ENCODE measurements around the gene KCNJ9. TPM values are rescaled to one million over a fixed set of nuclear protein-coding genes. Genes with fewer than 3 reads are reported as not detected.
A peak's percentile ranks its signal among the peaks of the same experiment; 100 is the strongest.

KCNJ9 gene
- total and polyA plus RNA-seq, 2 of the 13 experiments (the other 11 are each of a cell fraction or from before 2014, with no cell fraction given): not detected

DNA sequence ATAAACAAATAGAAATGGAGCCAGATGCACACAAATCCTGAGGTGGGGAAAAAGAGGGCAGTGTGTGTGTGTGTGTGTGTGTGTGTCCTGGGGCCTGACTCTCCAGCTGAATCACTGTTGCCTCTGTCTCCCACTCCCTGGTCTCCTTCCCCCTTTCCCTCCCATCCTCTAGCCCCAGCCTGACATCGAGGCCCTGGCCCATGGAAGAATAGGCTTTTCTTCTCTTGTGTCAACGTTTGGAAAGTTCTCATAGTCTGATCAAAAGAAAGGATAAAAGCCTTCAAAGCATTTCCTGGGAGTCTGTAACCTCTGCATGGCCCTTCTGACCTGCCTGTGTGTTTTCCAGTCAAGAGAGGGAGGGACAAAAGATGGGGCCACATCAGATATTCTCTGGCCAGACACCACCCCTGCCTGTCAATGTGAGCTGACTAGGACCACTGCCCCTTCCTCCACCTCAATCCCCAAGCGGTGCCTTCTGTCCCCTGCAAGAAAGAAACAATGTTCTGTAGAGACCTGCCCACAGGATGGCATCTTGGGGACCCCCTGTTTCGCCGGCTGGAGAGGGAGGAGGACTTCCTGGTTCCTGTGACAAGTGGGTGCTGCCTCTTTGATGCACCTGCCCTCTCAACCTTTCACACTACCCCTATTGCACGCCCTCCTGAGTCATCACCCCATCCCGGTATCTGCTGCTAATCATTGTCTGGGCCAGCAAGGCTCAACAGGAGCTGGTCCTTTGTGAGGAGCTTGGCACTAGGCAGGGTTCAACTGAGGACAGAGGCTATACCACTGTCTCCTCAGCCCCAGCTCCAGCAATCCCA is 27.6 kb upstream of the KCNJ9 start (continued):
- TF ChIP-seq, protein P1, sequence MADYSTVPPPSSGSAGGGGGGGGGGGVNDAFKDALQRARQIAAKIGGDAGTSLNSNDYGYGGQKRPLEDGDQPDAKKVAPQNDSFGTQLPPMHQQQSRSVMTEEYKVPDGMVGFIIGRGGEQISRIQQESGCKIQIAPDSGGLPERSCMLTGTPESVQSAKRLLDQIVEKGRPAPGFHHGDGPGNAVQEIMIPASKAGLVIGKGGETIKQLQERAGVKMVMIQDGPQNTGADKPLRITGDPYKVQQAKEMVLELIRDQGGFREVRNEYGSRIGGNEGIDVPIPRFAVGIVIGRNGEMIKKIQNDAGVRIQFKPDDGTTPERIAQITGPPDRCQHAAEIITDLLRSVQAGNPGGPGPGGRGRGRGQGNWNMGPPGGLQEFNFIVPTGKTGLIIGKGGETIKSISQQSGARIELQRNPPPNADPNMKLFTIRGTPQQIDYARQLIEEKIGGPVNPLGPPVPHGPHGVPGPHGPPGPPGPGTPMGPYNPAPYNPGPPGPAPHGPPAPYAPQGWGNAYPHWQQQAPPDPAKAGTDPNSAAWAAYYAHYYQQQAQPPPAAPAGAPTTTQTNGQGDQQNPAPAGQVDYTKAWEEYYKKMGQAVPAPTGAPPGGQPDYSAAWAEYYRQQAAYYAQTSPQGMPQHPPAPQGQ (CRISPR knock-in tag; IDR thresholded peaks at IDR 0.05; ENCODE audit: borderline replicate concordance): no peak
- peak; percentile 63 for TF ChIP-seq SALL1 (CRISPR knock-in tag; IDR thresholded peaks at IDR 0.05)
- peak; percentile 93 for TF ChIP-seq SOX5 (CRISPR knock-in tag; IDR thresholded peaks at IDR 0.05; ENCODE audit: borderline replicate concordance)
- no peak for TF ChIP-seq ZNF260 (CRISPR knock-in tag; IDR thresholded peaks at IDR 0.05; ENCODE audit: borderline replicate concordance, low read depth)
- TF ChIP-seq ZNF607 (CRISPR knock-in tag; IDR thresholded peaks at IDR 0.05; ENCODE audit: borderline replicate concordance): no peak
- no peak for TF ChIP-seq KMT2A (CRISPR knock-in tag; IDR thresholded peaks at IDR 0.05)
- TF ChIP-seq MTF2 (CRISPR knock-in tag; IDR thresholded peaks at IDR 0.05; ENCODE audit: borderline replicate concordance): no peak
- TF ChIP-seq, protein P2, sequence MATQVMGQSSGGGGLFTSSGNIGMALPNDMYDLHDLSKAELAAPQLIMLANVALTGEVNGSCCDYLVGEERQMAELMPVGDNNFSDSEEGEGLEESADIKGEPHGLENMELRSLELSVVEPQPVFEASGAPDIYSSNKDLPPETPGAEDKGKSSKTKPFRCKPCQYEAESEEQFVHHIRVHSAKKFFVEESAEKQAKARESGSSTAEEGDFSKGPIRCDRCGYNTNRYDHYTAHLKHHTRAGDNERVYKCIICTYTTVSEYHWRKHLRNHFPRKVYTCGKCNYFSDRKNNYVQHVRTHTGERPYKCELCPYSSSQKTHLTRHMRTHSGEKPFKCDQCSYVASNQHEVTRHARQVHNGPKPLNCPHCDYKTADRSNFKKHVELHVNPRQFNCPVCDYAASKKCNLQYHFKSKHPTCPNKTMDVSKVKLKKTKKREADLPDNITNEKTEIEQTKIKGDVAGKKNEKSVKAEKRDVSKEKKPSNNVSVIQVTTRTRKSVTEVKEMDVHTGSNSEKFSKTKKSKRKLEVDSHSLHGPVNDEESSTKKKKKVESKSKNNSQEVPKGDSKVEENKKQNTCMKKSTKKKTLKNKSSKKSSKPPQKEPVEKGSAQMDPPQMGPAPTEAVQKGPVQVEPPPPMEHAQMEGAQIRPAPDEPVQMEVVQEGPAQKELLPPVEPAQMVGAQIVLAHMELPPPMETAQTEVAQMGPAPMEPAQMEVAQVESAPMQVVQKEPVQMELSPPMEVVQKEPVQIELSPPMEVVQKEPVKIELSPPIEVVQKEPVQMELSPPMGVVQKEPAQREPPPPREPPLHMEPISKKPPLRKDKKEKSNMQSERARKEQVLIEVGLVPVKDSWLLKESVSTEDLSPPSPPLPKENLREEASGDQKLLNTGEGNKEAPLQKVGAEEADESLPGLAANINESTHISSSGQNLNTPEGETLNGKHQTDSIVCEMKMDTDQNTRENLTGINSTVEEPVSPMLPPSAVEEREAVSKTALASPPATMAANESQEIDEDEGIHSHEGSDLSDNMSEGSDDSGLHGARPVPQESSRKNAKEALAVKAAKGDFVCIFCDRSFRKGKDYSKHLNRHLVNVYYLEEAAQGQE (IDR thresholded peaks at IDR 0.05; ENCODE audit: borderline replicate concordance in 1 of 2, low read depth in 1 of 2, low read length in 2 of 2): no peak
- TF ChIP-seq, protein P3, sequence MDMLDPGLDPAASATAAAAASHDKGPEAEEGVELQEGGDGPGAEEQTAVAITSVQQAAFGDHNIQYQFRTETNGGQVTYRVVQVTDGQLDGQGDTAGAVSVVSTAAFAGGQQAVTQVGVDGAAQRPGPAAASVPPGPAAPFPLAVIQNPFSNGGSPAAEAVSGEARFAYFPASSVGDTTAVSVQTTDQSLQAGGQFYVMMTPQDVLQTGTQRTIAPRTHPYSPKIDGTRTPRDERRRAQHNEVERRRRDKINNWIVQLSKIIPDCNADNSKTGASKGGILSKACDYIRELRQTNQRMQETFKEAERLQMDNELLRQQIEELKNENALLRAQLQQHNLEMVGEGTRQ (IDR thresholded peaks at IDR 0.05; ENCODE audit: low read depth, low read length): no peak
- TF ChIP-seq, protein P3 (CRISPR knock-in tag; IDR thresholded peaks at IDR 0.05; ENCODE audit: borderline replicate concordance): no peak
- TF ChIP-seq ZNF678 (CRISPR knock-in tag; IDR thresholded peaks at IDR 0.05): no peak
- TF ChIP-seq ZNF841 (CRISPR knock-in tag; IDR thresholded peaks at IDR 0.05; ENCODE audit: borderline replicate concordance): no peak
- TF ChIP-seq ZNF781 (CRISPR knock-in tag; IDR thresholded peaks at IDR 0.05; ENCODE audit: borderline replicate concordance, not compliant biosample characterization): no peak
- TF ChIP-seq, protein P4, sequence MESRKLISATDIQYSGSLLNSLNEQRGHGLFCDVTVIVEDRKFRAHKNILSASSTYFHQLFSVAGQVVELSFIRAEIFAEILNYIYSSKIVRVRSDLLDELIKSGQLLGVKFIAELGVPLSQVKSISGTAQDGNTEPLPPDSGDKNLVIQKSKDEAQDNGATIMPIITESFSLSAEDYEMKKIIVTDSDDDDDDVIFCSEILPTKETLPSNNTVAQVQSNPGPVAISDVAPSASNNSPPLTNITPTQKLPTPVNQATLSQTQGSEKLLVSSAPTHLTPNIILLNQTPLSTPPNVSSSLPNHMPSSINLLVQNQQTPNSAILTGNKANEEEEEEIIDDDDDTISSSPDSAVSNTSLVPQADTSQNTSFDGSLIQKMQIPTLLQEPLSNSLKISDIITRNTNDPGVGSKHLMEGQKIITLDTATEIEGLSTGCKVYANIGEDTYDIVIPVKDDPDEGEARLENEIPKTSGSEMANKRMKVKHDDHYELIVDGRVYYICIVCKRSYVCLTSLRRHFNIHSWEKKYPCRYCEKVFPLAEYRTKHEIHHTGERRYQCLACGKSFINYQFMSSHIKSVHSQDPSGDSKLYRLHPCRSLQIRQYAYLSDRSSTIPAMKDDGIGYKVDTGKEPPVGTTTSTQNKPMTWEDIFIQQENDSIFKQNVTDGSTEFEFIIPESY (CRISPR knock-in tag; IDR thresholded peaks at IDR 0.05): no peak
- no peak for TF ChIP-seq ZNF451 (CRISPR knock-in tag; IDR thresholded peaks at IDR 0.05)
- no peak for TF ChIP-seq CBX2 (IDR thresholded peaks at IDR 0.05; ENCODE audit: low read depth, low read length)
- TF ChIP-seq CBX2 (CRISPR knock-in tag; IDR thresholded peaks at IDR 0.05; ENCODE audit: low read depth): no peak
